GM18873 (cell line): Measurements from ENCODE around the gene CGREF1.

ENCODE experiments used
- ATAC-seq: cut with Tn5 transposase; IDR thresholded peaks from one replicate; pipeline ENCODE4 v1.9.1; 2021; ENCODE audit warnings: mild to moderate bottlenecking, moderate library complexity, moderate number of reproducible peaks; ENCODE audit not compliant: unreplicated experiment, low FRiP score

Gene CGREF1

GRCh38 chr2:27091746-27092695 is 26.9 kb downstream of the CGREF1 start:
- no peak for ATAC-seq

- ATAC-seq, result no peak
Observed at GRCh38 chr2:27089111-27089954, 29.6 kb downstream of the CGREF1 start.

- no peak for ATAC-seq
Observed at GRCh38 chr2:27088634-27089033, 30.3 kb downstream of the CGREF1 start.

GRCh38 chr2:27087823-27088410 is 31.0 kb downstream of the CGREF1 start:
- ATAC-seq, result no peak

GRCh38 chr2:27086724-27087593 is 32.0 kb downstream of the CGREF1 start, which contains the start of gene KHK:
Gene KHK, plus strand, starts transcription at chr2:27086772. Its CDS starts 488 bp downstream, at chr2:27087260.
- no peak for ATAC-seq

- ATAC-seq, result peak; percentile 59
Observed at GRCh38 chr2:27086090-27086723, 32.7 kb downstream of the CGREF1 start.

- no peak for ATAC-seq
Observed at GRCh38 chr2:27085673-27086089, 33.2 kb downstream of the CGREF1 start.

GRCh38 chr2:27085062-27085672 is 33.8 kb downstream of the CGREF1 start:
- no peak for ATAC-seq

GRCh38 chr2:27084297-27085061 is 34.4 kb downstream of the CGREF1 start:
- ATAC-seq, result no peak

- ATAC-seq, result no peak
Observed at GRCh38 chr2:27083410-27084296, 35.3 kb downstream of the CGREF1 start.

- no peak for ATAC-seq
Observed at GRCh38 chr2:27082773-27083409, 36.0 kb downstream of the CGREF1 start.

- no peak for ATAC-seq
Observed at GRCh38 chr2:27081984-27082772, 36.8 kb downstream of the CGREF1 start.

- no peak for ATAC-seq
Observed at GRCh38 chr2:27080603-27080936, 38.4 kb downstream of the CGREF1 start.

GRCh38 chr2:27080140-27080469 is 38.8 kb downstream of the CGREF1 start:
- no peak for ATAC-seq

- ATAC-seq, result no peak
Observed at GRCh38 chr2:27079233-27080139, 39.4 kb downstream of the CGREF1 start.
